ENCODE results near the gene HDAC4.

The HDAC4 gene

DNA sequence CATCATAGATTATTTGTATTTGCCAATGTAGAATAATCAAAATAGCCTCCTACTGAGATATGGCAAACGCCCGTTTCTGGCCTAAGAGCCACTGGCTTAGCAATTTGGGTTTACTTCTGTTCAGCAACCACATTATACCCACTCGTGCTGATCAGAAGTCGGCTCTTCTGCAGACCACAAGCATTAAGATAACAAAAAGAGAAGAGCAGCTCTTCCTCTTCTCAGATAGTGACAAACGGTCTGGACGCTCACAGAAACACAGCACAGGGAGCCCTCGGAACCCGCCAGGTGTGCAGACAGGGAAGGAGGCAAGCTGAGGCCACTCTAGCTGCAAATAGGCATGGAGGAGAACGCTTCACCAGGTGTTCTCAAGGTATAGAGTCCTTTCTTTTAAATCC, 164.0 kb downstream of the HDAC4 start:
- H3K4me3 Mint-ChIP-seq = no peak overlapping the region
- H3K27me3 Mint-ChIP-seq = no peaks in the 10 kb centered on the region
- peaks cover 40% of the 10 kb centered on the region for H3K4me1 Mint-ChIP-seq
- H3K9me3 Mint-ChIP-seq = no peaks in the 10 kb centered on the region
- ATAC-seq (no peak), DNase-seq (no peak)
- peaks cover 1% of the 10 kb centered on the region for H3K36me3 Mint-ChIP-seq (ENCODE audit: low read depth)
- no peak overlapping the region for H3K27ac Mint-ChIP-seq

DNA sequence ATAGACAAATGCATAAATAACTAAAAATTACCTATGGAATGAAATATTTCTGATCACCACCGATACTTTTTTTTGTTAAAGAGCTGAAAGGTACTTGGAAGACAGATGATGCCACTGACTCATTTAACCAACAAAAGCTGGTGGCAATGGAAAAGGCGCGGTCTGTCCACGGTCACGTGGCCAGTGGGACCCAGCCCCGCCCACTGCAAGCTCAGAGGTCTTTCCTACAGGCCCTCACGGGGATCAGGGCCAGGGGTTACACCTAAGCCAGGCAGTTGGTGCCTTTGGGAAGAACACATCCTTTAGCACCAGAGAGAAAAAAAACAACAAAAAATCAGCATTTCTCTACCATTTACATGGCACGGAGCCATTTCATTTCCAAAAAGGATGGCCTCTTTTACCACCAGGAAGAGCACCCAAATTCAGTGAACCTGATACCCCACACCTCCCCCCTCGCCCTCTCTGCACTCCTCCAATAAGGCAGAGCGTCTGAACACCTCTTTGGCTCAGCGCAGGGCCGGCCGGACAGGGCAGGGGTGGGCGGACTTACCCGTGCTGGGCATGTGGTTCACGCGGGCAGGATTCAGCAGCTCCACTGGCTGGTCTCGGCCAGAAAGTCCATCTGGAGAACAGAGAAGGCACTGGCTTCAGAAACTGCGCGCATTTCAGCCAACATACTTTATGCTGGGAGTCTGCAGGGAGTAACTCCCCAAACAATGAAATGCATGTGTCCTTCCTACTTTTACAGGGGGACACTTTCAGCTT, 164.6 kb downstream of the HDAC4 start:
- no peaks in the 10 kb centered on the region for H3K9me3 Mint-ChIP-seq
- peaks cover 37% of the 10 kb centered on the region for H3K4me1 Mint-ChIP-seq
- ATAC-seq (no peak), DNase-seq (no peak)
- H3K27me3 Mint-ChIP-seq = no peaks in the 10 kb centered on the region
- peaks cover 1% of the 10 kb centered on the region for H3K36me3 Mint-ChIP-seq (ENCODE audit: low read depth)
- H3K27ac Mint-ChIP-seq = no peak overlapping the region
- H3K4me3 Mint-ChIP-seq = no peak overlapping the region

- Mint-ChIP-seq H3K4me1 (peaks cover 42% of the 10 kb centered on the region), H3K27ac (no peak overlapping the region), H3K36me3 (ENCODE audit: low read depth) (peaks cover 1% of the 10 kb centered on the region), H3K27me3 (no peaks in the 10 kb centered on the region), H3K9me3 (no peaks in the 10 kb centered on the region), H3K4me3 (no peak overlapping the region)
- ATAC-seq (no peak), DNase-seq (no peak)
These were observed 165.5 kb downstream of the HDAC4 start for GRCh38 chr2:239235311-239235710.

- peaks cover 43% of the 10 kb centered on the region for H3K4me1 Mint-ChIP-seq
- H3K27me3 Mint-ChIP-seq = no peaks in the 10 kb centered on the region
These were observed 166.3 kb downstream of the HDAC4 start for GRCh38 chr2:239234191-239235175.

GRCh38 chr2:239233576-239233975, 167.2 kb downstream of the HDAC4 start:
- Mint-ChIP-seq H3K9me3 (no peaks in the 10 kb centered on the region), H3K4me3 (no peak overlapping the region), H3K27me3 (no peaks in the 10 kb centered on the region), H3K27ac (no peak overlapping the region), H3K36me3 (ENCODE audit: low read depth) (peaks cover 1% of the 10 kb centered on the region), H3K4me1 (peaks cover 44% of the 10 kb centered on the region)
- ATAC-seq (no peak), DNase-seq (no peak)

More at GRCh38 chr2:239234191-239235175, 166.3 kb downstream of the HDAC4 start:
- Mint-ChIP-seq H3K36me3 (ENCODE audit: low read depth) (peaks cover 1% of the 10 kb centered on the region), H3K4me3 (no peak overlapping the region), H3K27ac (no peak overlapping the region), H3K9me3 (no peaks in the 10 kb centered on the region)
- ATAC-seq = no peak
- DNase-seq = no peak

DNA sequence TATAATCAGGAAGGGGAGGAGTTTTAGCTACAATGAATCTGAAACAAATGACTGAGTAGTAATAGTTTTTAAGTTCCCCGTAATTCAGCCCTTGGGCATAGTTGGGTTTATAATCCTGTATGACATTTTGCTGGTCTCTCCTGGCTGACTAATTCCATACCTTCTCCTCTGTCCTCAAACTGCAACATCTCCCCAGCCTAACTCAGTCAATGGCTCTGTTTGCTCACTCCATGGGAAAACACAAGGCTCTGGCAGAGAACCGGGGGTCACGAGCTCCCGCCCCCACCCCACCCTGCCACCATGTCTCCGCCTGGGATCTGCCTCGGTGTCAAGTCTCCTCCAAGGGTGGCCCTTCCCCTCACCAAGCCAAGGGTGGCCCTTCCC, 168.6 kb downstream of the HDAC4 start:
- H3K9me3 Mint-ChIP-seq = no peaks in the 10 kb centered on the region
- peaks cover 39% of the 10 kb centered on the region for H3K4me1 Mint-ChIP-seq
- H3K27ac Mint-ChIP-seq = peak overlapping the region; percentile 73
- peaks cover 1% of the 10 kb centered on the region for H3K36me3 Mint-ChIP-seq (ENCODE audit: low read depth)
- ATAC-seq = peak; percentile 53
- DNase-seq = peak; percentile 1
- peak overlapping the region; percentile 10 for H3K4me3 Mint-ChIP-seq
- H3K27me3 Mint-ChIP-seq = no peaks in the 10 kb centered on the region

- peak; percentile 10 for DNase-seq
- H3K9me3 Mint-ChIP-seq = no peaks in the 10 kb centered on the region
- peaks cover 1% of the 10 kb centered on the region for H3K36me3 Mint-ChIP-seq (ENCODE audit: low read depth)
- peak overlapping the region; percentile 73 for H3K27ac Mint-ChIP-seq
- H3K27me3 Mint-ChIP-seq = no peaks in the 10 kb centered on the region
- peak overlapping the region; percentile 41 for H3K4me3 Mint-ChIP-seq
- peak; percentile 18 for ATAC-seq
- peaks cover 41% of the 10 kb centered on the region for H3K4me1 Mint-ChIP-seq
These were observed 169.3 kb downstream of the HDAC4 start for GRCh38 chr2:239231231-239232194.

GRCh38 chr2:239230318-239231052, 170.3 kb downstream of the HDAC4 start:
- H3K27me3 Mint-ChIP-seq = no peaks in the 10 kb centered on the region

DNA sequence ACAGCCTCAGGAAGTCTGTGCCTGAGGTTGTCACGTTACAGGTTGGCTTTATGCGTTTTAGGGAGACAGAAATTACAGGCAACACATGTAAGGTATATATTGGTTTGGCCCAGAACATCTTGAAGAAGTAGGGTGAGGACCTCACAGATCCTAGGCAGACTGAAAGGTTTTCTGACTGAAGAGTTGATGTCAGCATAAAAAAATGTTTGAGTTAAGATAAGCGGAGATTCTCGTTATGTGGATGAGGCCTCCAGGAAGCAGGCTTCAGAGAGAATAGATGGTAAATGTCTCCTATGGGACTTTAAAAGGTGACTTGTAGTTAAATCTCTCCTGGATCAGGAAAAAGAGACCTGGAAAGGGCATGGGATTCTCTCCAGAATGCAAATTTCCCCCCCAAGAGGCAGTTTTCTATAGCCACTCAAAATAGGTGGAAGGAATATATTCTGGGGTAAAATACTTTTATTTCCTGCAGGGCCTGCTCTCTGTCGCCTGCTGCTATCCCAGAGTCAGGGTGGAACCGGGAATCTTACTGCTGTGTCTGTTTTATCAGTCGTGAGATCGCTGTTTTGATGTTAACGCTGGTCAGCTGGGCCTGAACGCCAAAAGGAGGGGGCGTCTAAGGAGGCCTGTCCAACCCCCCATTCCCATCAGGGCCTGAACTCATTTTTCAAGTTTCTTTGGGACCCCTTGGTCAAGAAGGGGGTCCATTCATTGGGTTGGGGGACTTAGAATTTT, 171.1 kb downstream of the HDAC4 start:
- H3K4me1 Mint-ChIP-seq = peaks cover 54% of the 10 kb centered on the region
- ATAC-seq (no peak), DNase-seq (no peak)
- H3K27me3 Mint-ChIP-seq = no peaks in the 10 kb centered on the region
- H3K27ac Mint-ChIP-seq = peak overlapping the region; percentile 6
- H3K9me3 Mint-ChIP-seq = no peaks in the 10 kb centered on the region
- no peak overlapping the region for H3K4me3 Mint-ChIP-seq
- peaks cover 1% of the 10 kb centered on the region for H3K36me3 Mint-ChIP-seq (ENCODE audit: low read depth)

More at GRCh38 chr2:239230318-239231052, 170.3 kb downstream of the HDAC4 start:
- H3K27ac Mint-ChIP-seq = peak overlapping the region; percentile 69
- no peaks in the 10 kb centered on the region for H3K9me3 Mint-ChIP-seq
- DNase-seq = peak; percentile 12
- peaks cover 51% of the 10 kb centered on the region for H3K4me1 Mint-ChIP-seq
- no peak for ATAC-seq
- peaks cover 1% of the 10 kb centered on the region for H3K36me3 Mint-ChIP-seq (ENCODE audit: low read depth)
- peak overlapping the region; percentile 41 for H3K4me3 Mint-ChIP-seq

GRCh38 chr2:239227661-239228371, 173.0 kb downstream of the HDAC4 start:
- peaks cover 58% of the 10 kb centered on the region for H3K4me1 Mint-ChIP-seq
- H3K9me3 Mint-ChIP-seq = no peaks in the 10 kb centered on the region
- no peaks in the 10 kb centered on the region for H3K27me3 Mint-ChIP-seq
- no peak overlapping the region for H3K4me3 Mint-ChIP-seq
- no peak for DNase-seq
- H3K27ac Mint-ChIP-seq = no peak overlapping the region
- H3K36me3 Mint-ChIP-seq (ENCODE audit: low read depth) = no peaks in the 10 kb centered on the region
- no peak for ATAC-seq

GRCh38 chr2:239226677-239227581, 173.9 kb downstream of the HDAC4 start:
- no peaks in the 10 kb centered on the region for H3K27me3 Mint-ChIP-seq
- H3K4me1 Mint-ChIP-seq = peaks cover 63% of the 10 kb centered on the region
- H3K4me3 Mint-ChIP-seq = no peak overlapping the region
- H3K36me3 Mint-ChIP-seq (ENCODE audit: low read depth) = no peaks in the 10 kb centered on the region
- no peaks in the 10 kb centered on the region for H3K9me3 Mint-ChIP-seq
- H3K27ac Mint-ChIP-seq = peak overlapping the region; percentile 32
- ATAC-seq = no peak
- no peak for DNase-seq

Data from activated naive CD8-positive, alpha-beta T cell treated with anti-CD3 and anti-CD28 coated beads, Interleukin-2, amount 50 U/mL, for 24 hours (primary cell).